HG02763 (cell line): ENCODE results near the gene SUSD6.
"Not testable (repeated sequence)": the region's sequence is repeated elsewhere in the genome, so short reads cannot be mapped to it uniquely, and the experiment has no call there.

ENCODE experiments used
- ATAC-seq: cut with Tn5 transposase; IDR thresholded peaks from one replicate; pipeline ENCODE4 v1.9.1; 2021; ENCODE audit warnings: mild to moderate bottlenecking, moderate library complexity; ENCODE audit not compliant: unreplicated experiment

SUSD6 gene

DNA sequence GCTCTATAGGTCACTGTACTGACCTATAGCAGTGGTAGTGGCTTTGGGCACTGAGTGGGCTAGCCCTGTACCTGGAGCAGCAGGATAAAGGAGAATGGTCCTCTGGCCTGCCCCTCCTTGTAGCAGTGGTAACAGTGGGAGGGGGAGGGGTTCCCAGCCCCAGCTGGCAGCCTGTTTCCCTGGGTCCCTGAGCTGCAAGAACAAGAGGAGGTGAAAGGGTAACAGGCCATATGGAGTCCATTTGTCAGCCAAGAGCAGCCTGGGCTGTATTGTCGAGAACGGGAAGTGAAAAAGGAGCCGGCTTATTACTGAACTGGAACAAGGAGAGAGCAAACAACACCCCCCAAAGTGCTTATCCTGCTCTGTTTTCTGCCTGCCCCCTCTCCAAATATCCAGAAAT is 81.7 kb downstream of the SUSD6 start:
- ATAC-seq, result peak; percentile 36

- no peak for ATAC-seq
Observed at GRCh38 chr14:69693801-69694729, 82.7 kb downstream of the SUSD6 start.

DNA sequence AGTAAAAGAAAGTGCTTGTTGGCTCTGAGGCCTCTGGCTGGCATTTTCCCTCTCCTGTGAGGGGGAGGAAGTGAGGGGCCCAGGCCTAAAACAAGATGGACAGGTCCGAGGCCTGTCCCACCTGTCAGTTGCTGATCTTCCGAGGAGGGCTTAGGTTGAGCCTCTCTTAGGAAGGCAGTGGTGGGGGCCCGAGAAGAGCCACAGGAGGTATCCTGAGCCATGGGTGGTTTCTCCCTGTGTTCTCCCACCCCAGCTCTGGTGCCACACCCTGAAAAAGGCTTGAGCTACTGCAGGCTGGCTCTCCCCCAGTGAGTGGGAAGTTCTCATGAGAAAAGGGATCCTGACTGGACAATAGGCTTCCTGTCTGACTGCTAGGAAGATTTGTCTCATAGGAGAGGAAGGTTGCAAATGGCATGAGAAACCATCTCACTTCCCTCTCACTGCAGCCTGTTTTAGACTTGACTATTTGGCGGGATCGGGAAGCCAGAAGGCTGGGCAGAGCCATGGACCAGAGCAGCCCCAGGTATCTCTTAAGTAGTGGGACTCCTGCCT is 83.4 kb downstream of the SUSD6 start:
- ATAC-seq, result no peak

DNA sequence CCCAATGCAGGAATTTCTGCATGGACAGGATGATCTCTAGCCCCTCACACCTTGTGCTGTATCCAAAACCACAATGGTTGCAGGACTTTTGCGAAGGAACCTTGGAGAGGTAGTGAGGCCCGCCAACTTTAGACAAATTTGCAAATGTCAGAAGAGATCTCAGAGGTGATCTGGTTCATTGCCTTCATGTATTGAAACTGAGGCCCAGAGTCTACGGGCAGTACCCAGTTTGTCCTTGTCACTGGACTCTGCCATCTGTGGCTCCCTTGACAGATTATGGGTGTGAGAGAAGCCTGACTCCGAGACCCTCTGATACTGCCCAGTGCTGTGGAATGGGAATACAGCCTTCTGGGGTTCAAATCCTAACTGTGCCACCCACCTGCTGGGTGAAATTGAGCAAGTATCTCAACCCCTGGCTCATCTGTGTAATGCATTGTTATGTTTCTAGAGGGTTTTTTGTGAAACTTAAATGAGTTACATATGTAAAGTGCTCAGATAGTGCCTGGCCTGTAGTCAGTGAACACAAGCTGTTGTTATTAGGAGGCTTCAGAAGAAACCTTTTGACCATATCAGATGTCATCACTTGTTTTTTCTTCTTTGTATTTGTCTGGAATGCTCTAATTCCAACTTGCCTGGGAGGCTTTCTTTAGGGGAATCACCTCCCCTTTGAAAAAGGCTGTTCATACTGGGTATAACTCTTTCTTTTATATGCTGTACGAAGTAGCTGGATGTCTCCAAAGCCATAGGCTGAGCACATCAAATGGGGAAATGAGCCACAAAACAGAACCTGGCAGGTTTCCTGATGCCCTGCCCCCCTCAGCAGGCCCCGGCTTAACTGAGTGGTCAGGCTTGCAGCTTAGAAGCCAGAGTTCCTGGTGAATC is 84.2 kb downstream of the SUSD6 start:
- no peak for ATAC-seq

DNA sequence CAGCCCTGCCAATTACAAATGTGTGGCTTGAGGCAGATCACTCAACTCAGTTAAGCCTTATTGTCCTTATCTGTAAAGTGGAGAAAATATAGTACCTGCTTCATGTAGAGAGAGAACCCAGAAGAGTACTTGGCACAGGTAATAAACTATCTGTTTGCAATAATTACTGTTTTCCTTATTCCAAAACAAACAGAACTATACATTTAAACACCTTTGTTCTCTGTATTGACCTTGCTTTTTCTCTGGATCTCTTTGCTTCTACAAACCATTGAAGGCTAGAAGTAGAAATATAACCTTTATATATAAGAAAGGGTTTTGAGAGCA is 84.8 kb downstream of the SUSD6 start:
- ATAC-seq, result no peak

DNA sequence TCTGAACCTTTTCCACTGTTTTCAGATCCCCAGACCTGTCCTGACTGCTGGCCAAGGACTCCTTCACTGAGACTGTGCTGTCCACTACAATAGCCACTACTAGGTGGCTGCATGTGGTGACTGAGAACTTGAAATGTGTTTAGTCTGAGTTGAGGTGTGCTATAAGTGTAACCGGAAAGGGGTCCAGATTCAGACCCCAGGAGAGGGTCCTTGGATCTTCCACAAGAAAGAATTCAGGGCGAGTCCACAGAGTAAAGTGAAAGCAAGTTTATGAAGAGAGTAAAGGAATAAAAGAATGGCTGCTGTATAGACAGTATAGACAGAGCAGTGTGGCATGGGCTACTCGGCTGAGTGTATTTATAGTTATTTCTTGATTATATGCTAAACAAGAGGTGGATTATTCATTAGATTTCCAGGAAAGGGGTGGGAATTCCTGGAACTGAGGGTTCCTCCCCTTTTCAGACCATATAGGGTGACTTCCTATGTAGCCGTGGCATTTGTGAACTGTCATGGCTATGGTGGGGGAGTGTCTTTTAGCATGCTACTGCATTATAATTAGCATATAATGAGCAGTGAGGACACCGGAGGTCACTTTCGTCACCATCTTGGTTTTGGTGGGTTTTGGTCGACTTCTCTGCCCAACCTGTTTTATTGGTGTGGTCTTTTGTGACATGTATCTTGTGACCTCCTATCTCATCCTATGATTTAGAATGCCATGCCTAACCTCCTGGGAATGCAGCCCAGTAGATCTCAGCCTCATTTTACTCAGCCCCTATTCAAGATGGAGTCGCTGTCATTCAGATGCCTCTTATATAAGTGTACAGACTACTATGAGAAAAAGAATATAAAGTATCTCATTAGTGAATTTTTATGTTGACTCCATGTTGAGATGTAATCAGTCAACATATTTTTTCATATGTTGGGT is 85.5 kb downstream of the SUSD6 start:
- ATAC-seq, result no peak

DNA sequence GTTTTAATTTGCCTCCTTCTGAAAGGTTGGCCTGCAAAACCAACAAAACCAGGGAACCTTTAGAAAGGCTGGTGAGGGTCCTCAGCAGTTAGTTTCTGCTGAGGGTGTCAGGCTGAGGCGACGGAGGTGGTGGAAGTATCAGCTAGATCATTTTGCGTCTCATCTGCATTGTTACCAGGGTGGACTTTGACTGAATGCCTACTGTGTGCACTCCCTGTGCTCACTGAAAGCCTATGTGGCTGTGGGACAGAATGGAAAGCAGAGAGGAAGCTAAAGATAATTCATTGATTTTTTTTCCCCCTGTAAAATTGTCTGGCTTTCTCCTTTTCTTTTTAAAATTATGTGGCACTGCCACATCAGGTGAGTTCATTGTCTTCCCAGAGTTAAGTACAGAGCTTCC is 87.2 kb downstream of the SUSD6 start:
- ATAC-seq, result no peak

GRCh38 chr14:69699243-69699642 is 87.8 kb downstream of the SUSD6 start:
- not testable (repeated sequence) for ATAC-seq

DNA sequence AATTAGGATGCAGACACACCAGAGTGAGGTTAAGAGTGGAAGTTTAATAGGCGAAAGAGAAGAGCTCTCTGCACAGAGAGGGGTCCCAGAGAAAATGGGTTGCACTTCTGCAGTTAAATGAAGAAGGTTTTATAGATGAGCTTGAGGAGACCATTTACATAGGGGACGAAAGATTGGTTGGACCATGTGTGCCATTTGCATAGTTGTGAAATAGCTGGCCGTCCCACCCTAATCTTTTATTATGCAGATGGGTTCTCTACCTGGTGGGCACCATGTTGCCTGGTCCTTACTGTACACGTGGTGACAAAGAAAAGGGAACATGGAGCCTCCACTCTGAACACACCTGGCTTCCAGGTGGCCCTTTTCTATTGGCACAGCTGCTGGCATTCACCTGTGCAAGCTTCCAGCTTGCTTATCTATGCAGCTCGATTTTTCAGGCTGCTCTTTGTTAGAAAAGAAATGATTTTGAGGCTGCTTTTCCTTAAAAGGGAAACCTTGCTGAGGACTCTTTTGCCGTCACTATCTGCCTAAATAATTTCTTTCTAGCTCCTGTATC is 88.4 kb downstream of the SUSD6 start:
- no peak for ATAC-seq

- no peak for ATAC-seq
Observed at GRCh38 chr14:69700575-69700974, 89.2 kb downstream of the SUSD6 start.

DNA sequence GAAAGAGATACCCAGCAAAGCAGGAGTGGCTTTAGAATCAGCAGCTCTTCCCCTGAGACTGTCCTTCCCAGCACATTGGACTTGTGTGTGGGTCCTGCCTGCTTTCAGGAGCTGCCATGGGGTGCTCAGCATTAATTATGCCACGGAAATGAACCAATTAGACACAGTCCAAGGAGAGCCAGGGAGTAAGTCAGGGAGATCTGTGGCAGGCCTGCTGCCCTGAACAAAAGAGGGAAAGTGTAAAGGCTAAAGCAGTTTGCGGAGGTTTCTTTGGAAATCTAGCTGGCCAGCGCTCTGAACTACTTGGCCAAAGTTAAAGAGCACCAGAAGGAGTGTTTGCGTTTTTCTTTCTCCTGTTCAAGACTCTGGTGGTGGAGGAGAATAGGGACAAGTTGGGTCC is 89.9 kb downstream of the SUSD6 start:
- ATAC-seq, result no peak

- ATAC-seq, result no peak
Observed at GRCh38 chr14:69701857-69702256, 90.5 kb downstream of the SUSD6 start.

- ATAC-seq, result no peak
Observed at GRCh38 chr14:69703047-69704039, 91.9 kb downstream of the SUSD6 start.

GRCh38 chr14:69704319-69704718 is 92.9 kb downstream of the SUSD6 start:
- no peak for ATAC-seq

- no peak for ATAC-seq
Observed at GRCh38 chr14:69705706-69706105, 94.3 kb downstream of the SUSD6 start.

GRCh38 chr14:69708049-69708448 is 96.7 kb downstream of the SUSD6 start:
- no peak for ATAC-seq

GRCh38 chr14:69708586-69709560 is 97.5 kb downstream of the SUSD6 start:
- no peak for ATAC-seq

- no peak for ATAC-seq
Observed at GRCh38 chr14:69710378-69710777, 99.0 kb downstream of the SUSD6 start.
